ENCODE data around the gene VEGFC. TPM values are rescaled to one million over a fixed set of nuclear protein-coding genes. Genes with fewer than 3 reads are reported as not detected.

The VEGFC gene, protein sequence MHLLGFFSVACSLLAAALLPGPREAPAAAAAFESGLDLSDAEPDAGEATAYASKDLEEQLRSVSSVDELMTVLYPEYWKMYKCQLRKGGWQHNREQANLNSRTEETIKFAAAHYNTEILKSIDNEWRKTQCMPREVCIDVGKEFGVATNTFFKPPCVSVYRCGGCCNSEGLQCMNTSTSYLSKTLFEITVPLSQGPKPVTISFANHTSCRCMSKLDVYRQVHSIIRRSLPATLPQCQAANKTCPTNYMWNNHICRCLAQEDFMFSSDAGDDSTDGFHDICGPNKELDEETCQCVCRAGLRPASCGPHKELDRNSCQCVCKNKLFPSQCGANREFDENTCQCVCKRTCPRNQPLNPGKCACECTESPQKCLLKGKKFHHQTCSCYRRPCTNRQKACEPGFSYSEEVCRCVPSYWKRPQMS
- 8.4 TPM for polyA plus RNA-seq (ENCODE audit: insufficient read length)

DNA sequence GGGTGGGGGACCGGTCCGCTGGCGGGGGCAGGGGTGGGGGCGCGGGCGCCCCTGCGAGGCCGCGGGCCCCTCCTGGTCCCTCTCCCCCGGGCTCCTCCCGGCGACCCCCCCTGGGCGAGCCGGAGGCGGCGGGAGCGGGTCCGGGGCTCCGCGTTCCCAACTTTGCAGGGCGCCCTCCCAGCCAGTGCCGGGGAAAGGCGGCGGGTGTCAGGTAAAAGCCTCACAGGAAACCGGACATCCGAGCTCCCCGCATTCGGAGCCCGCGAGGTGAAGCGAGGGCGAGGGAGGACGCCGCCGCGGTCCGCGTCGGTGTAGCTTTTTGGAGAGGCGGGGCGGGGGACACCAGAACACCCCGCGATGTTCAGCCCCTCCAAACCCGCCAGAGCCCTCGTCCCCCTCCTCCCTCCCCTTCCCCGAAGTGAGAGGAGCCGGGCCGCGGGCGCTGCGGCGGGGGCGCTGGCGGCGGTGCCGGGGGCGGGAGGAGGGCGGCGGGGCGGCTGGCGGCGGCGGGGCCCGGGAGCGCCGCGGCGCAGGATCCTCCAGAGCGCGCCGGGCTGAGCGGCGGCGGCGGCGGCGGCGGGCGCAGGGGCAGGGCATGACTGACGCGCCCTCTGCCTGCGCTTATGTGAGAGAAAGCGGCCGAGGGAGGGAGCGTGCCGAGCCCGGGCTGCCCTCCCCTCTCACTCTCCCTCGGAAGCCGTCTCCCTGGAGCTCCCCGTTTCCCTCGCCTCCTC lies at the start of gene VEGFC:
Gene VEGFC, minus strand, starts transcription at position 597 of the 734 bp plus-strand sequence. CDS start 611 bp downstream, outside the sequence.
- no peak for DNase-seq

DNA sequence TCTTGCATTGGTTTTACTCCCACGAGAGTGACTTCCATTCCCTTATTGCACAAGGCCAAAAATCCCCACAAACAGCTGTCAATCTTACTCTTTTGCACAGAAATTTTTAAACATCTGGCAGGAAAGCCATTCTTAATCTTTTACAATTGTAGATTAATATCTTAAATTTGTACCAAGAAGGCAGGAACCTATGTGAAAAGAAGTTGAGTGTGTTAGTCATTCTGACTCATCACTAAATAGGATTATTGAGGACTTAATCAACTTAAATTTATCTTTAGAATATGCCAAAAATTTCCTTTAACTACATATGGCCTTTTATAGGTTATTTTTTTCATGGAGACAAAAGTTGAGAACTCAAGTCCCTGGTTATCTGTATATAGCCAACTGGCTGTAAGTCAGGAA lies 49.0 kb upstream of the VEGFC start:
- DNase-seq: no peak

DNA sequence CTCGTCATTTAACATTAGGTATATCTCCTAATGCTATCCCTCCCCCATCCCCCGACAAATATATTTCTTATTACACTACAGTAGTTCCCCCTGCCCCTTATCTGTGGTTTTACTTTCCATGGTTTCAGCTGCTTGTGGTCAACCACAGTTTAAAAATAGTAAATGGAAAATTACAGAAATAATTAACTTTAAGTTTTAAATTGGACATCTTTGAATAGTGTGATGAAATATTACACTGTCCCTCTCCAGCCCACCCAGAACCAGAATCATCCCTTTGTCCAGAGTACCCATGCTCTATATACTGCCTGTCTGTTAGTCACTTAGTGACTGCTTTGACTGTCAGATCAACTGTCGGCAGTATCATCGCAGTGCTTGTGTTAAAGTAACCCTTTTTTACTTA lies 47.4 kb upstream of the VEGFC start:
- no peak for DNase-seq

DNA sequence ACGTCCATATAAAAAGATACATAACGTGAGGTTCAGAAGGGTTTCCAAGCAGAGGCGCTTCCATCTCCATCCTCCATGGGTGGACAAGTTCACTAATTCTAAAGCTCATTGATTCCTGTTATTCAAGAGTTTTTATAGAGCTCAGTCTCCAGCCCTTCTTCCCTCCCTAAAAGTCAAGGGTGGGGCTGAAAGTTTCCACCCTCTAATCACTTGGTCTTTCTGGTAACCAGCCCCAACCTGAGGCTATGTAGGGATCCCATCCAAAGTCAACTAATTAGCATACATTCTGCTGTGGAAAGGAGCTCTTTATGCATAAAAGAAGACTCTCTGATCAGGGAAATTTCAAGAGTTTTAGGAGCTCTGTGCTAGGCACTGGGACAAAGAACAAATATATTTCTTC lies 46.9 kb upstream of the VEGFC start:
- DNase-seq: no peak

DNA sequence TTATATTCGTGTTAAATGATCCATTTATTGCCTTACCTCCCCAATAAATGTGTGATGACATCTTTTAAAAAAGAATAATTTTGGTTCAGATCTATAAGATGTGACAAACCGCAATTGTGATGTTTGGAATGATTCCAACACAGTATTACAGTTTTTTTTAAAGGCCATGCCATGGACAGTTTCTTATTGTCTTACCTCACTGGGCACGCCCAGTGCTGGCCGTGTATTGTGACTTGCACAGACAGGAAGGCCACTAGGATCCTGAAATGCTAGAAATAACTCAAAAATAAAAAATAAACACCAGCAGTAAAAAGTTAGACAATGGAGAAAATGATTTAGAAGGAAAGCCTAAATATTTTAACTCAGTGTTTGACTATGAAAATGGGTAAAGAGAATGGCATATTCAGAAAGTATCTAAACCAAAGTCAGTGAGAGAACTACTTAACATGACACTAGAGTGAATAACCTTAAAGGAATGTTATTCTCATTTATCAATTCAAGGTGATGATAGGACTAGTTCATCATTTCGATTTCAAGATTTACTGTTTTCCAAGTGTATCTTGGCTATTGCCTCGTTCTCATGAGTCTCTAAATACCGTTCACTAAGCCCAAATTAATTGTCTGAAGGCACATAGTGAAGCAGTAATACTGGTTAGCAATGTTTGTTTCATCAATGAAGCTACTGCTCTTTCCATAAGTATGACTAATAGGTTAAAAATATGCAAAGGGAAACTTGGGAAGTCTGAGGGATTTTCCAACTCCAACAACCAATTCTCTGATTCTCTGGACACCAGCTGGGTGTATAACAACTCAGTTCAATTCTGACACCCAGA lies 46.1 kb upstream of the VEGFC start:
- DNase-seq: no peak

DNA sequence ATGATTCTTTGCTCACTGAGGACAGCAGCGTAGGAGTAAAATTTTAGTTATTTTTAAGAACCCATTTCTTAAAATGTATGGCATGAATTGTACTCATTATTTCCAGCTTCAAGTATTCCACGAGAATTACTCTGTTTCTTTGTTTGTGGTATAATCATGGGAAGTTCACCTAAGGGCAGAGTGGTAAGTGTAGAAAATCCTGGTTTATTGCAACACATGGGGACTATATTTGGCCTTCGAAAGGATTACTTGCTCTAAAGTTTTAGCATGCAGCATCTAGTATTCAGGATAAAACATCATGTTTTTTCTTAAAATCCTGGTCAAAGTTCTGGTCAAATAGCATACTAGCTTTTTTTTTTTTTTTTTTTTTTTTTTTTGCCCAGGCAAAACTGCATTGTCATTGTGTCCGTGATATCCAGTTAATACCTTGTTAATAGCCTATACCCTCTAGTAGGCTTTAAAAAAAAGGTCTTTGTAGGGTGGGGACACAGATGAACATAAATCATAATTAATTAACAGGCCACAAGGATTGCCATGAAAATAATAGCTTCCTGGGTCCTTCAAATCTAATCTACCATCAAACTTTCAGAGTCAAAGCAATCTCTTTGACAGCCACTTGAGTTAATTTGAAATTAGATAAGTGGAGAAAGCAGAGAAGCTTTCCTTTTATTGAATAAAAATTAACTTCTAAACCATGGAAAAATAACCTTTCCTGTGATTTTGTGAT lies 44.6 kb upstream of the VEGFC start:
- no peak for DNase-seq

DNA sequence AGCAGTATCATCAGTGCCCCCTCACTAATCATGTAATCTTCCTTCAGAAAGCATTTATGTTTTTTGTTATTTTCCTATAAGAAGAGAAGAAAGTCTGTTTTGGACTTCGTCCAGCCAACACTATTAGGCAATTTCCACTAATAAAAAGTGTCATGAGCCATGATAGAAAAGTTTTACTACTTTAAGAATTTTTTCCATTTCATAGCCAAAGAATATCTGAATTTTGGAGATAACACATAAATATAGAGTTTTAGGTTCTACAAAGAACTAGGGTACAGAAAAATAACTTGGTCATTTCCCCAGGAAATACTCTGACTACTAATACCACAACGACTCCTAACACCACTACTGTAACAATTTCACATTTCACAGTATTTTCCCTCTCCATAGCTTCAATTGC lies 41.8 kb upstream of the VEGFC start:
- DNase-seq: no peak

DNA sequence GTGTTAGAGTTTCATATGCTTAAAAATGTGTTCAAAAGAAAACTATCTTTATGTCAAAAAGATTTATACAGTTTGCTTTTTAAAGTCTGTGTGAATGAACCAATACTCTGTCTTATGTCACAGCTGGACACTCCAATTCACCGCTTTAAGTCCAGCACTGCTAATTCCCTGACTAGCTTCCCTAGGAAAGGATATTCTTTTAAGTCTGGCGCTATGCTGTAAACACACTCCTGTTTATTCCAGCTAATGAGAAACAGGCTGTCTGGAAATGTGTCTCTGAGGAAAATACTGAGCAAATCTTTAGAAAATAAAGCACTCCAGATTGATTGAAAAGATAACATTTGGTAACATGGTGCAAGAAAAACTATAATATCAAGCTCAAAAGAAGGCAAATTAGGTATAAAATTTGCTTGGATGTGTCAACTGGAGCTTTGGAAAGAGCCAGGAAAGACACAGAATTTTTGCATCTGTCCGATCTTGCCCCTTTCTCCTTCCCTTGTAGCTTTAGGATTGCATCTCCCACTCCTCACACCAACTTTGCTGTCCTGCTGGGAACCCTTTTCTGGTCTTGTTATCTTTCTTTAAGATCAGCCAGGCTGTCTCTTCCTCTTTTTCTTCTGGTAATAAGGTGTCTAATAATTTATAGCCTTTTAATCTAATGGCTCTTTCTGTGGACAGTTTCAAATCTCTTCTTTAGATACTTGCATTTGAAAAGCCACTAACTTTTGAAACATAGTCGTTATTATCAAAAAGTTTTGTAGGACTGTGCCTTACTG lies 40.9 kb upstream of the VEGFC start:
- no peak for DNase-seq

DNA sequence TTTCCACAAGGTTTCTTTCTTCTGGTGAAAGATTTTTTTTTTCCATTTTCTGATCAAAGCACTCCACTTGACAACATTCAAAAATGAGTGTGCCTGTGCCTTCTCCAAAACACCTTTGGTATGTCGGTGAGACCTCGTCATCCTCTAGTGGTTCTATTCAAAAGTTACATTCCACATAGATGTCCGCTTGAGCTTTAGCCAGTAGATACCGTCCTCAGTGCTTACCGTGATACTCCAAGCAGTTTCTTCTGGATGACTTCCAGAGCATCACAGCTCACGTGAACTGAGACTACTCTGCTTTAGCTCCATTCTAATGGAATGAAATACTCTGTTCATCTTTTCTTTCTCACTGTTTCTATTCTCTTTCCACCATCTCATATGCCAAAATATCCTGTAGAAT lies 38.2 kb upstream of the VEGFC start:
- no peak for DNase-seq

DNA sequence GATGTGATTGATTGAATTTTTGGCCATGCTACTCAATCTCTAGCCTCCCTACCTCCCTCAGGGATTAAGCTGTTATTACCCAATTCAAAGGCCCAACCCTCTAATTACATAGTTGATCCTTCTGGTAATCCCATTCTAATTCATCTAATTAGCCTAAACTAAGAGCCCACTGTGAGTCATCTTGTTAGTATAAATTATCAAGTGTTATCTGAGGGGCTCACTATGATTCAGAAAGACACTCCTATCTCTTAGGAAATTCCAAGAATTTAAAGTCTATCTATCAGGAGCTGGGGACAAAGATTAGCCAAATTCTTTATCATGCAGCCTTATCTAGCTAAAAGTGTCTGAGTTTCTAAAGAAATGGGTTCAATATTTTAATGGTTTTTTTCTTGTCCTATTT lies 32.9 kb upstream of the VEGFC start:
- DNase-seq: no peak

DNA sequence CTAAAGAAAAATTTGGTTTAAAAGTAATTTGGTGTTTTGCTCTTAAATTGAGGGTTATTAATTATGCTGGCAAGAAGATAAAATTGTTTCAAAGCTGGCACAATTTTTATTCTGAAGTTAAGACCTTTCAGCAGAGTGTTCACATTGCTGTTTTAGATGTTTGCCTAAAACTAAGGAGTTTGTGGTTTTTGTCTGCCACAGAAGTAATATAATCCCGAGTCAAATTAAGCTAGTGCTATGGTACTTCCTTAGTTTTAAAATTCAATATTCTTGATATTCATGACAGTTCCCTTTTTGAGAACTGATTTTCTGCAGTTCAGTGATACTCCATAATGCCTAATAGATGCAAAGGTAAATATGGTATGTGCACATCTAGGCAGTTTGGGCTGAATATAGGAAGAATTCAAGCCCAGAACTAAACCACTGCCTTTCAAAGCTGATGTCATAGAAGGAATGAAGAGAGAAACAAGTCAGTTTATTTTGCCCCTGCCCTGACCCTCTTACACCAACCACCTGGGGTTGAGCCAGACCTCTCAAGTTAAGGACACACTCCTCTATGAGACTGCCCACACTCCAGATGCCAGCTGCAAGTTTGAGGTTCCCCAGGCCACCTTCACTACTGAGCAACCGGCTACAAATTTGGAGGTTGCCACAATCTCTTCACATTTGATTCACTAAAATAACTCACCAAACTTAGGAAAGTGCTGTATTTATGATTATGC lies 32.1 kb upstream of the VEGFC start:
- no peak for DNase-seq

DNA sequence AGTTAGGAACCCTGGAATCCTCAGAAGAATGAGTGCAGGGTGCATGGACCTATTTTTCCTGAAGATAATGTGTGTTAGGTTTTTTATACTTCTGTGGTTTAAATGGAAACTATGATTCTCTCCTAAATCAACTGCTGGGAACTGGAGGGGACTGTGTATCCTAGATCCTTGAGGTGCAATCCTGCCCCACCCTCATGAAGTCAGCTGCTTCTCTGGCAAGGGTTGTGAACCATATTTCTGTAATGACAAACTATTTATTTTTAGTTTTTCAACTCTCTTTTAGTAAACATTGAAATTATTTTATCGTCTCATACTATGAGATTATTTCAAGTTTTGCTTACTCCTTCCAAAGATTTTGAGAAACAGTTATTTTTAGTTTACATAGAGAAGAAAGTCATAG lies 25.8 kb upstream of the VEGFC start:
- no peak for DNase-seq

DNA sequence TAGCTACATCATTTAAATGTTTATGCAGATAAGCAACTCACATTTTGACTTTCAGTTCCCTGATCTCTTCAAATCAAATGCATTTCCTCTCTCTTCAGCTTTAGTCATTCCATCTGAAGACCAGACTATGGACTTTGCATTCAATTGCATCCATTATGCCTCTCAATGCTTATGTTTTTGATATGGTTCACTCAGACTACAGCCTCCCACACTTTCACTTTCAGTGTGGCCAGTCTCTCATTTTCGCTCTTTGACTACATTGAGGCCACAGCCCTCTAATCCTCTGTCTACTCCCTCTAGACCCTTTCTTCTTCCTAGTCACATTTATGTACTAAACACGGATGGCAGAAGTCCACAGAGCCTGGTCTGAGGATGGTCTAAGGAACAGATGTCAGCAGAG lies 24.5 kb upstream of the VEGFC start:
- DNase-seq: no peak

DNA sequence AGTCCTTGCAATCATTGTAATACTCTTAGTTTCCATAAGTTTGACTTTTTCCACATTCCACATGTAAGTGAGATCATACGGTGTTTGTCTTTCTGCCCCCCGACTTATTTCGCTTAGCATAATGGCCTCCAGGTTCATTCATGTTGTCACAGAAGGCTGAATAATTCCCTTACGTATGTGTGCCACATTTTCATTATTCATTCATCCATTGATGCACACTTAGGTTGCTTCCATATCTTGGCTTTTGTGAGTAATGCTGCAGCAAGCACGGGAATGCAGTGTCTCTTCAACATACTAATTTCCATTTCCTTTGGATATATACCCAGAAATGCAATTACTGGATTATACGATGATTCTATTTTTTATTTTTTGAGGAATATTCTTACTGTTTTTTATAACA lies 22.0 kb upstream of the VEGFC start:
- no peak for DNase-seq

DNA sequence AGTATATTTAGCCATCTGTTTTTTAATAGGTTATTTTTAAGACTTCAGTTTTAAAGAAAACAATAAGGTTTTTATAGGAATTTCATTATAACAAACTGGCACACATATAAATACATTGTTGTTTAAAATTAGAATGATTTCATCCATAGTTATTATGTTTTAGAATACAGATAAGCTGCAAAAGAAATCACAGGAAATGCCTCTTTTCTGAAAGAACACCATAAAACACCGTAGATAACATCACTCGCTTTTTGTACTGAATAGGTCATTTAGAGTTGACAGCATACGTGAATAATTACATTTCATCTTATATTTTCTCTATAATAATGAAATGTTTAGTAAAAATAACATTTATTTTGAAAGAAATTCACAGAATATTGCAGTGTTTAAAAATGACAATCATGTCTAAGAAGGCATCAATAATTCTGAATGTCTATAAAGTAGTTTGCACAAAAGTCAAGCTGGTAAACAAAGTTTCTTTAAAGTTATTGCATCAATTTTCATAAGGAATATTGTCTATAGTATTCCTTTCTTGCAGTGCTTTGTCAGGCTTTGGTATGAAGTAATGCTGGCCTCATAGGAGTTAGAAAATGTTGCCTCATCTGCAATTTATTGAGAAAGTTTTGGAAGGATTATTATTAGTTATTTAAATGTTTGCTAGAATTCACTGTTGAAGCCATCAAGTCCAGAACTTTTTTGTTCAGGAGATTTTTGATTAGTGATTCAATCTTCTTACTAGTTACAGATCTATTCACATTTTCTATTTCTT lies 17.9 kb upstream of the VEGFC start:
- DNase-seq: no peak

DNA sequence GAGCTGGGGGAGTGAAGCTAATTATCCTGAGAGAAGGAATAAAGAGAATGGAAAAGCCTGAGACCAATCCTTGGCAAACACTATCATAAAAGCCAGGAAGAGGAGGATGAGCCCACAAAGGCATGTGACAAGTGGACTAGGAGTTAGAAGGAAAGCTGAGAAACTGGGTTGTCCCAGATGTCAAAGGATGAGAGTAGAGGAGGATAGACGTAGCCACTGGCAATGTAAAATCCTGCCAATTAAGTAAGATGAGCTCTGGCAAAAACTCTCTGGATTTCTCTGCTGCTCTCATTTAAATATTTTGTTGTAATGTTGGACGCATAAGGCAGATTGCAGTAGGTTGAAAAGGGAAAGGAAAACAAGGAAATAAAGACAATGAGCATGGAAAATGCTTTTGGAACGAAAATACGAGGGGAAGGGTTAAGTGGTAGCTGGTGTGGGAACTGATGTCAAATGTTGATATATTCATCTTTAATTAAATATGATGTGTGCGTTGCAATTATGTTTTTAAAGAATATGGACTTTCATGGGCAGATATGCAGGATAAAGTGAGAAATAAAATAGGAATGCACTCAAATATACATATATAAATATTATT lies 14.2 kb upstream of the VEGFC start:
- no peak for DNase-seq

DNA sequence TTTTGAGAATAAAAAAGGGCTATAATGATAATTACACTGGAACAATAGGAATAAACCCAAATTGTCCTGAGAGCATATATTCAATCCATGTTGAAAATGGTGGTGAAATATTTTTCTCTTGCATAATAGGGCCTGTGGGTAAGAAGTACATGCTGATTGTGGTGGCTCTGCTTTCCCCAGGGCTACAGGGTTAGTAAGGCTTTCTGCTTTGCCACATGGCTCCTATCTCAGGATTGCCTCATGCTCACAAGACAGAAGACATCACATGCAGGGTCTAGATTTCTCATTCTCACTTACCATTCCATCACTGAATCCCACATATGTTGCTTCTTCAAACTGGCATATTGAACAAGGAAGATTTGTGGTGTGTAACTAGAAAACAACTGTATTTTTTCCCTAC lies 12.4 kb upstream of the VEGFC start:
- no peak for DNase-seq

DNA sequence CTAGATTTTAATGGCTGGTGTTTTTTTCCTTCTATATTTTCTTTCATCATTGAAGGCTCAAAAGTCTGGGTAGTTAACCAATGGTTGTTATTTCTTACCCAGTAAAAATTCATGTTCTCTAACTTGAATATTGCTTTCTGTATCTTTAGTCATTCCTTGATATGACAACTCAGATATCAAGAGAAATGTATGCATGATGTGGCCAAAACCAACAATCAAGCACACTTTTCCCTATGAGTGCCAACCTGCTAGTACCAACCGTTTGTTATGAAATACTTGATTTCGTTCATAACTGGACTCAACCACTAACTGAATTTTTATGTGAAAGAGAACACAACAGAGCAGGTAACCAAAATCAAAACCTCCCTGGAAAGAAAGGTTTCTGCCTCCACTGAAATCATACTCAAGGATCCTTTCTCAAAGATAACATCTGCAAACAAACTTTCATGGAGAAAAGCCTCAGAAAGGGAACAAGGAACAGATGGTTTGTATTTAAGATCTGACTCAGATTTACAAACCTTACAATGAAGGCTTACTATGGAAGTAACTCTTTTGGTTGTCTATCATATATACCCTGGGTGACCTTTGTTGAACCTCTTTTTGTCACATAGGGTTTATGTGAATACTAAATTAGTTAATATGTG lies 8.3 kb upstream of the VEGFC start:
- DNase-seq: no peak

DNA sequence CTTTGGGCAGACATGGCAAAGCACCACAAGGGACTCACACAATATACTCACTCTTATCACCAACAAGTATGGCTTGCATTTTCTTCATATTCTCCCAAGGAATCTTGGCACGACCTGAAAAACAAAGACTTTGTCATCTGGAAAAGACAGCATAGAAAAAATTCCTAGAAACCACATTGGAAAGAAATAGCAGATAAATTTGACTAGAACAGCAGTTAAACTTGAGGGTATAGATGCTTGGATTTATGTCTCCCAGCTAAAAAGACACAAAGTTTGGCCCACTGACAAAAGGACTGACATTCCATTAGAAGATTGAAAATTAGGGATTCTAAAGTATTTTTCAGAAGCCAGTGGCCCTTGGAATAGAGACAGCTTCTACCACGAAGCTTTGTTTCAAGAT lies 6.9 kb upstream of the VEGFC start:
- DNase-seq: no peak

Data from hindlimb muscle (tissue), 1 donor.